Measurements from ENCODE around the gene COG5.

COG5 gene

DNA sequence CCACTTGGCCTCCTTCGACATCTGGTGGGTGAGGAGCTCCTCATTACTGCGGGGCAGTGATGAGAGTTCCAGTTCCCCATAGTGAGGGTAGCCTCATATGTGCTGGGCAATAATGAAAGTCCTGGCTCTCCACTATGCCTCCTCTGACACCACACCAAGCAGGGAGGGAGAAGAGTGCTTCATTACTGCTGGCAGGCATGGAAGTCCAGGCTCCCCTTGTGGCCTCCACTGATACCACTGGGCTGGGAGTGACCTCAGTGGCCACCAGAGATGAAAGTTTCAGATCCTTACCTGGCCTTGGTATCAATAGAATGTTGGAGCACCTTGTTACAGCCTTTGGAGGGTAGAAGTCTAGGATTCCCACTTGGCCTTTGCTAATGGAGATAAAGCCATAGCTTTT is 6.6 kb upstream of the COG5 start:
- DNase-seq (ENCODE audit: low spot score), result no peak
- TF ChIP-seq, protein P1, sequence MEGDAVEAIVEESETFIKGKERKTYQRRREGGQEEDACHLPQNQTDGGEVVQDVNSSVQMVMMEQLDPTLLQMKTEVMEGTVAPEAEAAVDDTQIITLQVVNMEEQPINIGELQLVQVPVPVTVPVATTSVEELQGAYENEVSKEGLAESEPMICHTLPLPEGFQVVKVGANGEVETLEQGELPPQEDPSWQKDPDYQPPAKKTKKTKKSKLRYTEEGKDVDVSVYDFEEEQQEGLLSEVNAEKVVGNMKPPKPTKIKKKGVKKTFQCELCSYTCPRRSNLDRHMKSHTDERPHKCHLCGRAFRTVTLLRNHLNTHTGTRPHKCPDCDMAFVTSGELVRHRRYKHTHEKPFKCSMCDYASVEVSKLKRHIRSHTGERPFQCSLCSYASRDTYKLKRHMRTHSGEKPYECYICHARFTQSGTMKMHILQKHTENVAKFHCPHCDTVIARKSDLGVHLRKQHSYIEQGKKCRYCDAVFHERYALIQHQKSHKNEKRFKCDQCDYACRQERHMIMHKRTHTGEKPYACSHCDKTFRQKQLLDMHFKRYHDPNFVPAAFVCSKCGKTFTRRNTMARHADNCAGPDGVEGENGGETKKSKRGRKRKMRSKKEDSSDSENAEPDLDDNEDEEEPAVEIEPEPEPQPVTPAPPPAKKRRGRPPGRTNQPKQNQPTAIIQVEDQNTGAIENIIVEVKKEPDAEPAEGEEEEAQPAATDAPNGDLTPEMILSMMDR (IDR thresholded peaks at IDR 0.05; ENCODE audit: extremely low read depth, insufficient read depth, missing control alignments), result no peak
- in situ Hi-C loops (cut with MboI; ENCODE audit: low pct_unique_long_range_greater_than_20kb, low sequenced_read_pairs, unreplicated experiment), result no loop called here

DNA sequence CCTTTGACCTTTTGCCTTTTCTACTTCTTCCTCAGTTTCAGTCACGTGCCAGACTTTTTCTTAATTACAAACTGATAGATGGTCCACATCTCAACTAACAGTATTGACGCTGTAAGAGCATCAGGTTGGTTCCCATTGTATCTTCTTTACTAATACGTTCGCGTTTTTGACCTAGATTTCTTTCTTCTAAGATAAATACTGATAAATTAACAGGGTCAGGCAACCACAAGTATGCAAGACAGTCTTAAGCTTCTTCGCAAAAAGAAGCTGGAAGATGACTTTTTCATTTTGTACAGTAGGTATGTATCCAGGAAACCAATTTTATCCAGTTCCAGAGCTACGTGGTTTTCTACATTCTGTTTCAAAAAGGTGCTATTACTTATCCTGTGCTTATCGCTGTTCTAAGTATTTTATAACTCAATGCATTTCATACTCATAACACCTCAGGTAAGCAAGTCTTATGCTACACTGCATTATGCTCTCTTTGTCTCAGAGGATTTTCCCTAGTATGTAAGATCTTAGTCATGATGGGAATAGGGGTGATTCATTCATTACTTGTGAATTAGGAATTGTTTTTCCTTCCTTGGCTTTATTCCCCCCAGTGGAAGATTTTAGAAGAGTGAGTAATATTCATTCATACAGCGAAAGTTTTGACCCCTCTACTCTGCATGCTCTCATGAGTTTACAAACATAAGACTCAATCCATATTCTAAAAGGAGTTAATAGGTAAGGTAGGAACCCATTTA is 1.0 kb upstream of the COG5 start:
- in situ Hi-C loops (cut with MboI; ENCODE audit: low pct_unique_long_range_greater_than_20kb, low sequenced_read_pairs, unreplicated experiment), result no loop called here
- TF ChIP-seq, protein P1 (IDR thresholded peaks at IDR 0.05; ENCODE audit: extremely low read depth, insufficient read depth, missing control alignments), result no peak
- no peak for DNase-seq (ENCODE audit: low spot score)

DNA sequence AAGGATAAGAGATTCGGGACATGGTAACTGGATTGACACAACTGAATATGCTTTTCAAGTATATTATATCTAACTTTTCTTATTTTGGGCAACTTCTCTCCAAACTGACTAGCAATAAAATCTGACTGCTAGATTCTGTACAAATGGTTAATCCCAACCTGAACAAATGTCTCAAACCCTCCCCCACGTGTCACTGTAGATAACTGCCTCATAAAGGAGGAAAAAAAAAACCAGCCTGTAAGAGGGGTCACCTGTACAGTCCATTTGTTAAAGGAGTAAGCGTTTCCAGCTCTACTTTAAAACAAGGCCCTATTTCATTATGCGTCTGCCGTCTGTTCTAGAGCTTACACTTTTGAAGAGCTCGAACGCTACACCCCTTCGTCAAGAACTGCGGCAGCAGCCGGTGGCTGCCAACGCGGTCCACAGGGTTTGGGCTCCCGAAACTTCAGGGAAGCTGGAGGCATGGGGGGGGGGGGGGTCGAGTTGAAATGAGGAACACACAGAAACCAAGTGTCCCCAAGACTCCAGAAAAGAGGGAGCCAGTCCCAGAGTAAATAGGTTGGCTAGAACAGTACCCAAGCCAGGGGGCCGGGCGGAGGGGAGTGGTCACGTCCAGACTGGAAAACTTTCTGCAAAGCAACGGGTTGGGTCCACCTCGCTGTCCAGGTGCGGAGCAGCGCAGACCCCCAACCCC is 492 bp downstream of the COG5 start:
- TF ChIP-seq, protein P1 (IDR thresholded peaks at IDR 0.05; ENCODE audit: extremely low read depth, insufficient read depth, missing control alignments), result no peak
- in situ Hi-C loops (cut with MboI; ENCODE audit: low pct_unique_long_range_greater_than_20kb, low sequenced_read_pairs, unreplicated experiment), result no loop called here
- no peak for DNase-seq (ENCODE audit: low spot score)

DNA sequence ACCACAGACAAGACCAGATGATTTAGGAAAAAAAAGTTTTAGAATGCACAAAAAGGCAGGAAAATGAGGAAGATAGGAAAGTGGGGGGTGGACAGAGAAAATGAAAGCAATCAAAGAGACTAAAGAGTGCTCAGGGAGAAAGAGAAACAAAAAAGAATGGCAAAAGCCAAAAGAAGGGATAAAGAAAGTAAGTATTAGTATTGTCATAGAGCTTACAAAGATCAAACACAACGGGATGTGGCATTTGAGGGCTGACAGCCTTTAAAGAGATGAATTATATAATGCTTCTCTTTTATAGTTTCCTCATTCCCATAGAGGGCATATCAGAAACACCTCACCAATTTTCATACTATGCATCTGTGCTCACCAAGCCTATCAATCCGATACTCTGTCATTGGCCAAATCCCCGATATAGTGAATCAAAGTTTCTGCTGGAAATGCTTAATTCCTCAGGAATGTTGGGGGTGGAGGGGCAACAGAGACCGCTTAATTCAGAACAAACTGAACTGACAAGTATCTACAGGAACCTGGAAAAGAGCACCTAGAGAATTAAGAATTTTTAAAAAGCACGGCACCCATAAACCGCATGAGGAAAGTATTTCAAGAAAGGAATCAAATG is 2.7 kb downstream of the COG5 start:
- in situ Hi-C loops (cut with MboI; ENCODE audit: low pct_unique_long_range_greater_than_20kb, low sequenced_read_pairs, unreplicated experiment), result no loop called here
- DNase-seq (ENCODE audit: low spot score), result no peak
- TF ChIP-seq, protein P1 (IDR thresholded peaks at IDR 0.05; ENCODE audit: extremely low read depth, insufficient read depth, missing control alignments), result no peak

DNA sequence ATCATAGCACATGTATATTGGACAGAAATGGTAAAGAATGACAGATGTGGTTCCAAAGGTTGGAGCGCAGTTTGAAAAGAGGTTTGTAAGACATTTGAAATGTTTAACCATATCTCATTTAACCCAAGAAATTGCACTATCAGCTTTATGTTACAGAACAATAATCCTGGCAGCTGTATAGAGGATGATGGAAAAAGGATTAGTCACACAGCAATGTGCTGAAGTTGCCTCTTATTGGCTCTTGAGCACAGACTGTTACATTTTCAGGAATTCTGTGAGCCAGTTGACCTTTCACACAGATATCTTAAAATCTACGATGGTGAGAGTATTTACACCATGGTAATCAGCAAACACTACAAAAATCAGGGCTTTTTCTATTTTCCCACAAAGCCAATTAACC is 3.9 kb downstream of the COG5 start:
- in situ Hi-C loops (cut with MboI; ENCODE audit: low pct_unique_long_range_greater_than_20kb, low sequenced_read_pairs, unreplicated experiment), result no loop called here
- DNase-seq (ENCODE audit: low spot score), result no peak
- TF ChIP-seq, protein P1 (IDR thresholded peaks at IDR 0.05; ENCODE audit: extremely low read depth, insufficient read depth, missing control alignments), result no peak

DNA sequence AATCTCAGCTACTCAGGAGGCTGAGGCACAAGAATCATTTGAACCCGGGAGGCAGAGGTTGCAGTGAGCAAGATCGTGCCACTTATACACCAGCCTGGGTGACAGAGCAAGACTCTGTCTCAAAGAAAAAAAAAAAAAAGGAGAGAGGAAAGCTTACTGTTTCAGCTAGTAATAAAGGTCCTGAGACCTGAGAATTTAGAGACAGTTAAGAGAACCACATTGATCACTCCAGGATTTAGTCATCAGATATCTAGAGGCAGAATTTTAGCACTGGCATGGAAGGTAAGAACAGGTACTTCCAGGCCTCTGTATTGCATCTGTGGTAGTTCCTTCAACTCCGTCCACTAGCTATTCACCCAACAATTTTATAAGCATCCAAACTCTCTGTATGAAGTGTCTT is 7.8 kb downstream of the COG5 start:
- in situ Hi-C loops (cut with MboI; ENCODE audit: low pct_unique_long_range_greater_than_20kb, low sequenced_read_pairs, unreplicated experiment), result no loop called here
- TF ChIP-seq, protein P1 (IDR thresholded peaks at IDR 0.05; ENCODE audit: extremely low read depth, insufficient read depth, missing control alignments), result no peak
- no peak for DNase-seq (ENCODE audit: low spot score)

Data from GM13977 (cell line).